Keratinocyte (primary cell): ENCODE data around the gene IFFO2.

Experiments
- CTCF ChIP-seq, 3 experiments: IDR thresholded peaks in 1 of 3; conservative IDR thresholded peaks in 1 of 3; optimal IDR thresholded peaks in 1 of 3; 2 replicates in 2 of 3; 3 replicates in 1 of 3; pipeline versions ENCODE3 to v1.5.1; 2011; ENCODE audit warnings: low read length in 3 of 3, mild to moderate bottlenecking in 3 of 3, moderate library complexity in 2 of 3, control low read depth in 1 of 3, inconsistent platforms in 1 of 3; ENCODE audit not compliant: insufficient read depth in 2 of 3; ENCODE audit errors: extremely low read depth in 1 of 3
- EZH2 ChIP-seq: IDR thresholded peaks from one replicate; pipeline ENCODE4 v1.6.1; 2012; ENCODE audit warnings: inconsistent platforms, mild to moderate bottlenecking, low read length, moderate library complexity

DNA sequence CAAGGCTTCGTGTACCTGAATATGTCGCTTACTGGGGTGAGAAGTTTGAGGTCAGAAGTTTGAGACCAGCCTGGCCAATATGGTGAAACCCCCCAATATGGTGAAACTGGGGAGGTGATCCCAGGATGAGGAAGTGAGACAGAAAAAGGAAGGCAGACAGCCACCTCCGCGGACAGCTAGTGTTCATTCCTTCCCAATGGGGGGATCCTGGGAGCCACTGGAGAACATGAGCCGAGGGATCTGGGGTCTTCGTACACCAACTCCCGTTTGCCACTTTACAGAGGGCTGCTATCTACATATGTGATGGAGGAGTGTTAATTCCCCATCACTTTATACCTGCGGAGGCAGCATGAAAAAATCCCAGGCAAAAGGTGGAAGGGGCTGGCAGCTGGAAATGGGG, 19.6 kb upstream of the IFFO2 start:
- no peak for TF ChIP-seq CTCF (optimal IDR thresholded peaks at IDR 0.05 in 1 of 3, IDR thresholded peaks at IDR 0.05 in 1 of 3, conservative IDR thresholded peaks at IDR 0.05 in 1 of 3; ENCODE audit: extremely low read depth in 1 of 3, insufficient read depth in 2 of 3, low read length in 3 of 3)
- TF ChIP-seq EZH2: no peak
